ENCODE results near the gene AUTS2. TPM values are rescaled to one million over a fixed set of nuclear protein-coding genes. Genes with fewer than 3 reads are reported as not detected.

The AUTS2 gene
- total and polyA plus RNA-seq, 9 of the 15 experiments (the other 6 are each of a cell fraction or from before 2014, with no cell fraction given): 0.58 TPM; not detected in 8

GRCh38 chr7:70703785-70704184 is 1105.5 kb downstream of the AUTS2 start:
- Histone ChIP-seq H3K36me3 (ENCODE audit: control insufficient read depth, insufficient read depth, low read length) (no peaks in the 10 kb centered on the region), H3K9me3 (replicated peaks; ENCODE audit: control insufficient read depth, insufficient read depth, low read depth, low read length) (no peaks in the 10 kb centered on the region), H3K9me1 (ENCODE audit: control insufficient read depth, insufficient read depth, low read length) (no peaks in the 10 kb centered on the region), H3K79me2 (ENCODE audit: control insufficient read depth, insufficient read depth, low read length) (no peaks in the 10 kb centered on the region), H4K20me1 (replicated peaks; ENCODE audit: control insufficient read depth, insufficient read depth, low read length) (no peaks in the 10 kb centered on the region), H3K4me3 (no peak overlapping the region), H2AFZ (ENCODE audit: low read depth, low read length) (no peak overlapping the region), H3K27ac (ENCODE audit: extremely low read depth, low read depth, low read length) (no peak overlapping the region), H3K9ac (ENCODE audit: insufficient read depth in 1 of 2, low read depth in 2 of 2, low read length in 2 of 2) (no peak overlapping the region), H3K4me2 (ENCODE audit: insufficient read depth, low read length) (no peak overlapping the region), H3K27me3 (ENCODE audit: control insufficient read depth in 2 of 2, insufficient read depth in 2 of 2, low read length in 2 of 2) (peaks cover 4 to 20% of the 10 kb centered on the region in 2 experiments; a peak in 3 of 5 replicates), H3K4me1 (replicated peaks in 1 of 2; ENCODE audit: control insufficient read depth in 2 of 2, insufficient read depth in 2 of 2, low read length in 2 of 2) (no peaks in the 10 kb centered on the region)
- ChIA-PET POLR2A (no interaction called here), CTCF (ENCODE audit: low intra/inter-chr PET ratio) (no interaction called here)
- ATAC-seq (no peak), DNase-seq (ENCODE audit: extremely low read depth in 1 of 4, low spot score in 3 of 4) (no peak), FAIRE-seq (no peak)
- BruUV-seq (replicated peaks): no TSS peak
- 0% methylated on average over 4 of the region's 4 CpGs for WGBS (ENCODE audit: insufficient coverage, low coverage, missing lambda C conversion rate)
- intact Hi-C loops (cut with micrococcal nuclease) (no loop called here), in situ Hi-C loops (cut with MboI) (no loop called here)
- no peak for TF ChIP-seq RFX1 (IDR thresholded peaks at IDR 0.05)
- TF ChIP-seq, protein P1, sequence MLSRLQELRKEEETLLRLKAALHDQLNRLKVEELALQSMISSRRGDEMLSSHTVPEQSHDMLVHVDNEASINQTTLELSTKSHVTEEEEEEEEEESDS (CRISPR knock-in tag; IDR thresholded peaks at IDR 0.05): no peak
- no peak for TF ChIP-seq RAD51 (IDR thresholded peaks at IDR 0.05; ENCODE audit: borderline replicate concordance, low read depth)
- no peak for TF ChIP-seq RBM15 (IDR thresholded peaks at IDR 0.05; ENCODE audit: insufficient read depth, low read length)
- no peak for TF ChIP-seq TFE3 (CRISPR knock-in tag; IDR thresholded peaks at IDR 0.05)
- TF ChIP-seq RNF2 (IDR thresholded peaks at IDR 0.05): no peak
- TF ChIP-seq ZNF398 (CRISPR knock-in tag; IDR thresholded peaks at IDR 0.05): no peak
- TF ChIP-seq RUNX1 (IDR thresholded peaks at IDR 0.05; ENCODE audit: low read depth): no peak
- TF ChIP-seq IRF9 (tag; IDR thresholded peaks at IDR 0.05): no peak
- no peak for TF ChIP-seq RBM22 (IDR thresholded peaks at IDR 0.05; ENCODE audit: low read depth, low read length, poor library complexity, severe bottlenecking)
- TF ChIP-seq CEBPB (tag; IDR thresholded peaks at IDR 0.05): no peak
- no peak for TF ChIP-seq WHSC1 (IDR thresholded peaks at IDR 0.05; ENCODE audit: low read length)
- no peak for TF ChIP-seq NR2C2 (CRISPR knock-in tag; IDR thresholded peaks at IDR 0.05)
- no peak for TF ChIP-seq NR2C2 (tag; IDR thresholded peaks at IDR 0.05)
- no peak for TF ChIP-seq ZMIZ1 (IDR thresholded peaks at IDR 0.05; ENCODE audit: low read depth in 2 of 2, low read length in 2 of 2)
- no peak for TF ChIP-seq SIX5 (IDR thresholded peaks at IDR 0.05; ENCODE audit: borderline replicate concordance in 1 of 2, insufficient read depth in 1 of 2, low read depth in 1 of 2, low read length in 2 of 2)
